Astrocyte (in vitro differentiated cells and primary cell): ENCODE results near the gene ZNF497. TPM values are rescaled to one million over a fixed set of nuclear protein-coding genes. Genes with fewer than 3 reads are reported as not detected.
A peak's percentile ranks its signal among the peaks of the same experiment; 100 is the strongest.
"Not testable (repeated sequence)": the region's sequence is repeated elsewhere in the genome, so short reads cannot be mapped to it uniquely, and the experiment has no call there.

ENCODE experiments used
- DNase-seq: peaks from one replicate; pipeline ENCODE4 v3.0.0-alpha.2; 2010; ENCODE audit warnings: low read depth
- FAIRE-seq: peaks from 2 replicates; lab custom pipeline; 2011; peaks lifted over from hg19 to GRCh38; lab: Jason Lieb, UNC
- H2AFZ ChIP-seq: 2 replicates; pipeline ENCODE4 v1.6.0; 2012; ENCODE audit warnings: low read depth, low read length, inconsistent platforms
- H3K27ac ChIP-seq: 2 replicates; pipeline ENCODE4 v1.5.1; 2011; ENCODE audit warnings: low read depth, low read length, inconsistent platforms
- H3K27me3 ChIP-seq: 2 replicates; pipeline ENCODE4 v1.6.0; 2011; ENCODE audit warnings: low read length, inconsistent platforms; ENCODE audit not compliant: insufficient read depth
- H3K36me3 ChIP-seq: 2 replicates; pipeline ENCODE4 v1.5.1; 2011; ENCODE audit warnings: low read length, inconsistent platforms; ENCODE audit not compliant: insufficient read depth
- H3K4me1 ChIP-seq: 2 replicates; pipeline ENCODE4 v1.5.1; 2011; ENCODE audit warnings: low read length, inconsistent platforms; ENCODE audit not compliant: insufficient read depth
- H3K4me2 ChIP-seq: 2 replicates; pipeline ENCODE4 v1.6.0; 2012; ENCODE audit warnings: low read length, inconsistent platforms
- H3K4me3 ChIP-seq: 2 replicates; pipeline ENCODE4 v1.5.1; 2011; ENCODE audit warnings: low read depth, mild to moderate bottlenecking, low read length, inconsistent platforms; ENCODE audit not compliant: insufficient read depth
- H3K79me2 ChIP-seq: 2 replicates; pipeline ENCODE4 v1.6.0; 2012; ENCODE audit warnings: mild to moderate bottlenecking, low read length, inconsistent platforms; ENCODE audit not compliant: insufficient read depth
- H3K9ac ChIP-seq: 2 replicates; pipeline ENCODE4 v1.6.0; 2012; ENCODE audit warnings: mild to moderate bottlenecking, low read length, inconsistent platforms
- H3K9me3 ChIP-seq: 2 replicates; pipeline ENCODE4 v1.5.1; 2012; ENCODE audit warnings: low read depth, mild to moderate bottlenecking, low read length, inconsistent platforms; ENCODE audit not compliant: insufficient read depth
- H4K20me1 ChIP-seq: 2 replicates; pipeline ENCODE4 v1.6.0; 2012; ENCODE audit warnings: low read length, inconsistent platforms; ENCODE audit not compliant: insufficient read depth
- H3K27ac Mint-ChIP-seq: one replicate; pipeline ENCODE4 v1.8.0; 2021; ENCODE audit warnings: mild to moderate bottlenecking, mixed read lengths; ENCODE audit not compliant: unreplicated experiment
- H3K27me3 Mint-ChIP-seq: one replicate; pipeline ENCODE4 v1.8.0; 2021; ENCODE audit warnings: low read depth, mixed read lengths; ENCODE audit not compliant: unreplicated experiment
- H3K36me3 Mint-ChIP-seq: one replicate; pipeline ENCODE4 v1.8.0; 2021; ENCODE audit warnings: low read depth, mixed read lengths; ENCODE audit not compliant: unreplicated experiment
- H3K4me1 Mint-ChIP-seq: one replicate; pipeline ENCODE4 v1.8.0; 2021; ENCODE audit warnings: low read depth, mixed read lengths; ENCODE audit not compliant: unreplicated experiment
- H3K4me3 Mint-ChIP-seq: one replicate; pipeline ENCODE4 v1.8.0; 2021; ENCODE audit warnings: mild to moderate bottlenecking, moderate library complexity, mixed read lengths; ENCODE audit not compliant: unreplicated experiment
- H3K9me3 Mint-ChIP-seq: one replicate; pipeline ENCODE4 v1.8.0; 2021; ENCODE audit warnings: mild to moderate bottlenecking, mixed read lengths; ENCODE audit not compliant: unreplicated experiment
- EZH2 ChIP-seq: IDR thresholded peaks from 2 replicates; pipeline ENCODE4 v1.6.1; 2012; ENCODE audit warnings: mild to moderate bottlenecking, low read length, inconsistent platforms; ENCODE audit not compliant: insufficient read depth
- total RNA-seq: library from RNA; stranded (reverse); gene quantifications from 2 replicates; pipeline ENCODE4 v1.2.1, GENCODE V29; 2021
- TF ChIP-seq, protein P1 (sequence below): IDR thresholded peaks from 2 replicates; pipeline ENCODE4 v1.5.1; 2011; ENCODE audit warnings: low read depth, mild to moderate bottlenecking, inconsistent platforms, low read length, moderate library complexity; ENCODE audit not compliant: insufficient read depth

Gene ZNF497
- total RNA-seq, 1 donor from 2014 or later = 0.43 TPM

DNA sequence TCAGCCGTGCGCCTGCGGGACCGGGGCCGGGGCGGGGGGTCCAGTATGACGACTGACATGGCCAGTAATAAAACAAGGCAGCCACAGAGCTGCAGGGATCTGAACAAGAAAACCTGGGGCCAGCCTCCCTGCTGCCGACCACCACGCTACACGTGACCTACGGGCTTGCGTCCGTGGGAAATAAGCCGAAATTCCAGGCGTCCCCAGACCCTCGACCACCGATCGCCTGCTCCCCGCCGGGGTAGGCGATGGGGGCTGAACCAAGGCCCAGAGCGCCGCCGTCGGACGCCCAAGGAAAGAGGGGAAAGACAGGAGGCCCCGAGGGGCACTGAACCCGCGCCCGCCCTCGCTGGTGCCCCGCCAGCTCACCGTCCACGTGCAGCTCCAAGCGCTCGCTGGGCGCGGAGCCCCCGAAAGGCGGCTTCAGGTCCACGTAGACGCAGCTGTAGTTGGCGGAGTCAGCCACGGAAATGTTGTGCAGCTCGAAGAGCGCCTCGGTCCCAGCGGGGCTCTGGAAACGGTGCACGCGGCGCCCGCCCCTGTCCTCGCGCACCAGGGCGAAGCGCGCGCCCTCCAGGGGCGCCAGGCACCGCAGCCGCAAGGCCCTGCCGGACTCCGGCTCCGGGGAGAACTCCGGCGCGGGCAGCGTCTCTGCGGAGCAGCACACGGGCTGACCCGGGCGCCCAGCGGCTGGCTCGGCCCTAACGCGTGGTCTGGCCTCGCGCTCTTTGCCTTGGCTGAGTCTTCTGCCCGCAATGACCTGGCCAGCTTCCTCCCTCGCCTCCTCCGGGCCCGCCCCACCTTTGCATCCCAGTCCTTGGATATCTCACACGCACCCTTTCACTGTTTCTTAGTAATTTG is 12.3 kb downstream of the ZNF497 start:
- H3K9me3 ChIP-seq = peaks cover 3% of the 10 kb centered on the region
- H3K4me2 ChIP-seq = peak overlapping the region; percentile 30
- FAIRE-seq (no peak), DNase-seq (no peak)
- peak overlapping the region; percentile 26 for H2AFZ ChIP-seq
- H3K4me3 ChIP-seq = no peak overlapping the region
- no peaks in the 10 kb centered on the region for H3K79me2 ChIP-seq
- H3K36me3 ChIP-seq = no peaks in the 10 kb centered on the region
- H3K4me3 Mint-ChIP-seq = no peak overlapping the region
- H3K27ac ChIP-seq = no peak overlapping the region
- H3K4me1 ChIP-seq = peaks cover 7% of the 10 kb centered on the region
- H3K4me1 Mint-ChIP-seq = peaks cover 3% of the 10 kb centered on the region
- H3K27ac Mint-ChIP-seq = no peak overlapping the region
- no peaks in the 10 kb centered on the region for H3K27me3 Mint-ChIP-seq
- peaks cover 20% of the 10 kb centered on the region for H3K27me3 ChIP-seq
- no peaks in the 10 kb centered on the region for H3K9me3 Mint-ChIP-seq
- H3K36me3 Mint-ChIP-seq = peaks cover 11% of the 10 kb centered on the region
- TF ChIP-seq EZH2 = peak; percentile 66
- TF ChIP-seq, protein P1, sequence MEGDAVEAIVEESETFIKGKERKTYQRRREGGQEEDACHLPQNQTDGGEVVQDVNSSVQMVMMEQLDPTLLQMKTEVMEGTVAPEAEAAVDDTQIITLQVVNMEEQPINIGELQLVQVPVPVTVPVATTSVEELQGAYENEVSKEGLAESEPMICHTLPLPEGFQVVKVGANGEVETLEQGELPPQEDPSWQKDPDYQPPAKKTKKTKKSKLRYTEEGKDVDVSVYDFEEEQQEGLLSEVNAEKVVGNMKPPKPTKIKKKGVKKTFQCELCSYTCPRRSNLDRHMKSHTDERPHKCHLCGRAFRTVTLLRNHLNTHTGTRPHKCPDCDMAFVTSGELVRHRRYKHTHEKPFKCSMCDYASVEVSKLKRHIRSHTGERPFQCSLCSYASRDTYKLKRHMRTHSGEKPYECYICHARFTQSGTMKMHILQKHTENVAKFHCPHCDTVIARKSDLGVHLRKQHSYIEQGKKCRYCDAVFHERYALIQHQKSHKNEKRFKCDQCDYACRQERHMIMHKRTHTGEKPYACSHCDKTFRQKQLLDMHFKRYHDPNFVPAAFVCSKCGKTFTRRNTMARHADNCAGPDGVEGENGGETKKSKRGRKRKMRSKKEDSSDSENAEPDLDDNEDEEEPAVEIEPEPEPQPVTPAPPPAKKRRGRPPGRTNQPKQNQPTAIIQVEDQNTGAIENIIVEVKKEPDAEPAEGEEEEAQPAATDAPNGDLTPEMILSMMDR = no peak
- peaks cover 8% of the 10 kb centered on the region for H4K20me1 ChIP-seq
- no peak overlapping the region for H3K9ac ChIP-seq

DNA sequence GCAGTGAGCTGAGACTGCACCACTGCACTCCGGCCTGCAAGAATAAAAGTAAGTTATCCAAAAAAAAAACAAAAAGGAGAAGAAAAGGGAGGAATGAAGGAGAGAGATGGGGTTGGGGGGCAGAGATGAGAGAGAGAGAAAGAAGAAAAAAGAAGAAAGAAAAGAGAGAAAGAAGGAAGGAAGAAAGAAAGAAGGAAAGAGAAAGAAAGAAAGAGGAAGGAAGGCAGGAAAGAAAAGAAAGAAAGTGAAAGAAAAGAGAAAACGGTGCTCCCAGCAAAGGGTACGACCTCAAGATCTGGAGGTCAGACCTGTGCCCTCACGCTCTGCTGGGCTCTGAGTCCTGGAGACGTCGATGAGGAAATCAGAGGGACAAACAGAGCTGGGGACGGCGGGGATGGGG is 13.0 kb downstream of the ZNF497 start:
- no peak overlapping the region for H3K4me3 ChIP-seq
- H3K27me3 ChIP-seq = peaks cover 20% of the 10 kb centered on the region
- TF ChIP-seq, protein P1 = no peak
- TF ChIP-seq EZH2 = no peak
- Mint-ChIP-seq H3K27me3 (no peaks in the 10 kb centered on the region), H3K4me1 (peaks cover 3% of the 10 kb centered on the region), H3K27ac (no peak overlapping the region), H3K9me3 (no peaks in the 10 kb centered on the region), H3K36me3 (peaks cover 11% of the 10 kb centered on the region), H3K4me3 (peak overlapping the region; percentile 57)
- peak overlapping the region; percentile 30 for H3K4me2 ChIP-seq
- peaks cover 3% of the 10 kb centered on the region for H3K9me3 ChIP-seq
- H4K20me1 ChIP-seq = peaks cover 8% of the 10 kb centered on the region
- H3K9ac ChIP-seq = no peak overlapping the region
- DNase-seq (no peak), FAIRE-seq (no peak)
- H3K79me2 ChIP-seq = no peaks in the 10 kb centered on the region
- H2AFZ ChIP-seq = no peak overlapping the region
- no peak overlapping the region for H3K27ac ChIP-seq
- peaks cover 7% of the 10 kb centered on the region for H3K4me1 ChIP-seq
- H3K36me3 ChIP-seq = no peaks in the 10 kb centered on the region

DNA sequence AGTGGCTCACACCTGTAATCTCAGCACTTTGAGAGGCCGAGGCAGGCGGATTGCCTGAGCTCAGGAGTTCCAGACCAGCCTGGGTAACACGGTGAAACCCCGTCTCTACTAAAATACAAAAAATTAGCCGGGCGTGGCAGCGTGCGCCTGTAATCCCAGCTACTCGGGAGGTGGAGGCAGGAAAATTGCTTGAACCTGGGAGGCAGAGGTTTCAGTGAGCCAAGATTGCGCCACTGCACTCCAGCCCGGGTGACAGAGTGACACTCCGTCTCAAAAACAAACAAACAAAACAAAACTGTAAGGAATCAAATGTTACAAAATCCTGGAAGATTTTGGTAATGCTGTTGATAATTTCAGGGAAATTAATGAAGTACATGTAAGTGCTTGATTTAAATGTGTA is 14.5 kb downstream of the ZNF497 start:
- Histone ChIP-seq H2AFZ (peak overlapping the region; percentile 60), H3K27me3 (peaks cover 20% of the 10 kb centered on the region), H3K4me2 (peak overlapping the region; percentile 91), H3K9ac (peak overlapping the region; percentile 43), H3K4me3 (peak overlapping the region; percentile 59)
- H3K4me1 Mint-ChIP-seq, H3K36me3 ChIP-seq, FAIRE-seq, H3K27ac ChIP-seq, H3K9me3 ChIP-seq, H3K79me2 ChIP-seq, H3K4me1 ChIP-seq, H4K20me1 ChIP-seq, H3K27me3 Mint-ChIP-seq, DNase-seq, H3K9me3 Mint-ChIP-seq: not testable (repeated sequence)
- H3K4me3 Mint-ChIP-seq = peak overlapping the region; percentile 97
- H3K27ac Mint-ChIP-seq = peak overlapping the region; percentile 86
- peaks cover 15% of the 10 kb centered on the region for H3K36me3 Mint-ChIP-seq
